K562 (cell line): ENCODE measurements around the gene ADGRF5. TPM values are rescaled to one million over a fixed set of nuclear protein-coding genes. Genes with fewer than 3 reads are reported as not detected.

Experiments used
- ATAC-seq: fragments of 200-7000 bp; cut with Tn5 transposase; 3 replicates; pipeline ENCODE4 v1.9.1; 2020; ENCODE audit warnings: moderate library complexity
- BruUV-seq: library from RNA; stranded (reverse); fragments of 400-500 nt; replicated peaks from 2 replicates; lab custom pipeline; 2021; lab: Mats Ljungman, UMichigan
- CTCF ChIA-PET: fragments of 300-600 bp; formaldehyde crosslinking; extraction: SDS; loops from one replicate; lab custom pipeline; 2021; ENCODE audit warnings: low intra/inter-chr PET ratio; lab: Yijun Ruan, JAX
- POLR2A ChIA-PET: fragments of 300-600, 350-650 bp; sonication (Branson Sonifier 250); formaldehyde crosslinking; extraction: SDS; loops from one replicate; lab custom pipeline; 2021; ENCODE audit warnings: antibody characterized with exemption, inconsistent platforms; lab: Yijun Ruan, JAX
- DNase-seq, 4 experiments: peaks; one replicate each; pipeline versions ENCODE4 v3.0.0 to v3.0.0-alpha.2; 2011 to 2018; ENCODE audit warnings: low spot score in 3 of 4, mixed read lengths in 3 of 4; ENCODE audit errors: extremely low read depth in 1 of 4
- FAIRE-seq: peaks from 2 replicates; lab custom pipeline; 2011; peaks lifted over from hg19 to GRCh38; lab: Jason Lieb, UNC
- H2AFZ ChIP-seq: 2 replicates; pipeline ENCODE4 v1.6.0; 2011; ENCODE audit warnings: low read depth, low read length, control low read depth, inconsistent platforms
- H3K27ac ChIP-seq: fragments of 200-600 bp; 3 replicates; pipeline ENCODE4 v1.8.0; 2011; ENCODE audit warnings: low read depth, mild to moderate bottlenecking, control low read depth, inconsistent platforms, low read length, moderate library complexity, mixed read lengths; ENCODE audit errors: extremely low read depth
- H3K27me3 ChIP-seq, 2 experiments: fragments of 300-600 bp in 1 of 2; 2 replicates in 1 of 2; 3 replicates in 1 of 2; pipeline versions ENCODE4 v1.6.0 to v1.8.0; 2011; ENCODE audit warnings: inconsistent platforms in 2 of 2, low read length in 2 of 2, mild to moderate bottlenecking in 1 of 2, mixed read lengths in 1 of 2, moderate library complexity in 1 of 2; ENCODE audit not compliant: control insufficient read depth in 2 of 2, insufficient read depth in 2 of 2
- H3K36me3 ChIP-seq: fragments of 300-600 bp; 3 replicates; pipeline ENCODE4 v1.8.0; 2011; ENCODE audit warnings: mild to moderate bottlenecking, low read length, inconsistent platforms; ENCODE audit not compliant: control insufficient read depth, insufficient read depth
- H3K4me1 ChIP-seq, 2 experiments: fragments of 200-600 bp in 1 of 2; replicated peaks in 1 of 2; 2 replicates in 1 of 2; 3 replicates in 1 of 2; pipeline versions ENCODE4 v1.5.1 to v1.8.0; 2011; ENCODE audit warnings: inconsistent platforms in 2 of 2, low read length in 2 of 2, mild to moderate bottlenecking in 1 of 2, mixed read lengths in 1 of 2, moderate library complexity in 1 of 2; ENCODE audit not compliant: control insufficient read depth in 2 of 2, insufficient read depth in 2 of 2
- H3K4me2 ChIP-seq: 2 replicates; pipeline ENCODE4 v1.6.1; 2011; ENCODE audit warnings: low read length, control low read depth, inconsistent platforms, mixed read lengths; ENCODE audit not compliant: insufficient read depth
- H3K4me3 ChIP-seq: fragments of 200-600 bp; sonication (generic), shearing (Covaris generic); 2 replicates; pipeline ENCODE4 v1.5.1; 2016; ENCODE audit warnings: control low read depth, inconsistent platforms
- H3K79me2 ChIP-seq: fragments of 200-600 bp; 3 replicates; pipeline ENCODE4 v1.8.0; 2011; ENCODE audit warnings: low read length, inconsistent platforms; ENCODE audit not compliant: control insufficient read depth, insufficient read depth
- H3K9ac ChIP-seq, 2 experiments: 2 replicates each; pipeline versions ENCODE4 v1.6.0 to v1.6.1; 2011; ENCODE audit warnings: low read depth in 2 of 2, low read length in 2 of 2, control low read depth in 1 of 2, inconsistent platforms in 1 of 2, mild to moderate bottlenecking in 1 of 2, mixed read lengths in 1 of 2; ENCODE audit not compliant: insufficient read depth in 1 of 2
- H3K9me1 ChIP-seq: one replicate; pipeline ENCODE4 v1.6.0; 2011; ENCODE audit warnings: inconsistent platforms, mild to moderate bottlenecking, low read length, moderate library complexity; ENCODE audit not compliant: control insufficient read depth, insufficient read depth
- H3K9me3 ChIP-seq: replicated peaks from 2 replicates; pipeline ENCODE4 v1.5.1; 2011; ENCODE audit warnings: low read depth, low read length, inconsistent platforms; ENCODE audit not compliant: control insufficient read depth, insufficient read depth
- H4K20me1 ChIP-seq: replicated peaks from 2 replicates; pipeline ENCODE4 v1.6.1; 2011; ENCODE audit warnings: low read length, inconsistent platforms, mixed read lengths; ENCODE audit not compliant: control insufficient read depth, insufficient read depth
- EP300 ChIP-seq: IDR thresholded peaks from 2 replicates; pipeline ENCODE4 v1.6.1; 2012; ENCODE audit warnings: low read length, improper control_type of control experiment
- KAT8 ChIP-seq: fragments of 450-650 bp; IDR thresholded peaks from 2 replicates; pipeline ENCODE4 v1.6.1; 2016; ENCODE audit warnings: low read depth, mild to moderate bottlenecking
- LARP7 ChIP-seq: fragments of 450-650 bp; IDR thresholded peaks from 2 replicates; pipeline ENCODE4 v1.6.1; 2016
- MEIS2 ChIP-seq: fragments of 450-650 bp; IDR thresholded peaks from 2 replicates; pipeline ENCODE4 v1.6.1; 2014; ENCODE audit warnings: mild to moderate bottlenecking; ENCODE audit not compliant: partially characterized antibody
- PHTF2 ChIP-seq: fragments of 250-450 bp; sonication (Bioruptor Pico); IDR thresholded peaks from 2 replicates; pipeline ENCODE4 v1.5.0; 2021; ENCODE audit warnings: mild to moderate bottlenecking
- RAD21 ChIP-seq, 2 experiments: fragments of 250-450 bp in 1 of 2; fragments of 450-650 bp in 1 of 2; sonication (Bioruptor Pico) in 1 of 2; formaldehyde crosslinking in 1 of 2; IDR thresholded peaks in 1 of 2; conservative IDR thresholded peaks in 1 of 2; 2 replicates each; pipeline versions ENCODE4 v1.4.0 to v1.8.0; 2020 to 2022; ENCODE audit warnings: mild to moderate bottlenecking in 2 of 2, moderate library complexity in 1 of 2
- RCOR1 ChIP-seq, 2 experiments: IDR thresholded peaks; 2 replicates each; pipeline ENCODE4 v1.6.1; 2012; ENCODE audit warnings: low read depth in 2 of 2, low read length in 2 of 2, borderline replicate concordance in 1 of 2, improper control_type of control experiment in 1 of 2
- SAFB ChIP-seq: fragments of 200-400 bp; formaldehyde crosslinking; IDR thresholded peaks from 2 replicates; pipeline ENCODE4 v1.6.1; 2017; ENCODE audit warnings: low read depth, low read length, borderline replicate concordance
- SLC30A9 ChIP-seq: fragments of 250-450 bp; sonication (Bioruptor Pico); IDR thresholded peaks from 2 replicates; pipeline ENCODE4 v1.8.0; 2022; ENCODE audit warnings: mild to moderate bottlenecking, moderate library complexity
- SMARCE1 ChIP-seq: fragments of 450-650 bp; IDR thresholded peaks from 2 replicates; pipeline ENCODE4 v1.7.1; 2016; ENCODE audit warnings: mild to moderate bottlenecking
- TFAM ChIP-seq: fragments of 250-450 bp; sonication (Bioruptor Pico); conservative IDR thresholded peaks from 2 replicates; pipeline ENCODE4 v1.5.0; 2021; ENCODE audit warnings: mild to moderate bottlenecking, moderate library complexity
- ZBTB1 ChIP-seq: sonication (generic); formaldehyde crosslinking; IDR thresholded peaks from 2 replicates; pipeline ENCODE4 v1.8.1; 2023; ENCODE audit warnings: missing genetic modification reagents, low read depth, mild to moderate bottlenecking, borderline replicate concordance
- ZNF253 ChIP-seq: fragments of 250-450 bp; sonication (Bioruptor Pico); conservative IDR thresholded peaks from 2 replicates; pipeline ENCODE4 v1.6.1; 2021; ENCODE audit warnings: mild to moderate bottlenecking
- ZNF282 ChIP-seq: sonication (generic); formaldehyde crosslinking; IDR thresholded peaks from 2 replicates; pipeline ENCODE4 v1.8.1; 2023; ENCODE audit warnings: missing genetic modification reagents
- WGBS: fragments of 100-300 bp; shearing (Covaris generic); methylation state at CpG from one replicate; pipeline ENCODE4 v1.1.6; 2016; ENCODE audit warnings: low coverage, mixed read lengths; ENCODE audit not compliant: insufficient coverage; ENCODE audit errors: missing lambda C conversion rate; 5-methylcytosine and 5-hydroxymethylcytosine counted together
- in situ Hi-C: fragments of 300-500 bp; cut with MboI; formaldehyde crosslinking; loops from 4 replicates; pipeline ENCODE4 v1.15.0; 2018; ENCODE audit warnings: inconsistent platforms, mixed read lengths
- intact Hi-C: fragments of 100-400 bp; cut with micrococcal nuclease; formaldehyde crosslinking; loops from 2 replicates; pipeline ENCODE4 v1.14.2; 2022
- polyA plus RNA-seq, 8 experiments: library from polyadenylated mRNA; depleted of rRNA in 4 of 8; stranded (reverse) in 5 of 8; unstranded in 3 of 8; fragments of >200 nt; fragmentation: Nextera tagmentation in 2 of 8; fragmentation: Illumina TruSeq in 1 of 8; extraction: Ambion mirVana in 2 of 8; extraction: Trizol in 1 of 8; gene quantifications; 2 replicates each; pipeline versions ENCODE4 v1.2.1 to v1.2.3, GENCODE V29; 2011 to 2014; ENCODE audit warnings: inconsistent platforms in 1 of 8, missing spikeins in 1 of 8
- total RNA-seq, 7 experiments: library from RNA; depleted of rRNA in 6 of 7; stranded (reverse); fragments of >200 nt in 6 of 7; fragmentation: Illumina TruSeq in 2 of 7; extraction: Trizol in 2 of 7; gene quantifications; 2 replicates each; pipeline versions ENCODE4 v1.2.1 to v1.2.3, GENCODE V29; 2011 to 2021; ENCODE audit warnings: low replicate concordance in 1 of 7
- TF ChIP-seq, protein P1 (sequence below): IDR thresholded peaks from 2 replicates; pipeline ENCODE4 v1.6.1; 2016; ENCODE audit warnings: missing genetic modification characterization, missing compliant biosample characterization
- TF ChIP-seq, protein P2 (sequence below): fragments of 450-650 bp; formaldehyde crosslinking; IDR thresholded peaks from 2 replicates; pipeline ENCODE4 v1.4.0; 2022; ENCODE audit warnings: mild to moderate bottlenecking, moderate library complexity

Gene ADGRF5
- total and polyA plus RNA-seq, 9 of the 15 experiments (the other 6 are each of a cell fraction or from before 2014, with no cell fraction given) = 0.07 TPM; not detected in 8

DNA sequence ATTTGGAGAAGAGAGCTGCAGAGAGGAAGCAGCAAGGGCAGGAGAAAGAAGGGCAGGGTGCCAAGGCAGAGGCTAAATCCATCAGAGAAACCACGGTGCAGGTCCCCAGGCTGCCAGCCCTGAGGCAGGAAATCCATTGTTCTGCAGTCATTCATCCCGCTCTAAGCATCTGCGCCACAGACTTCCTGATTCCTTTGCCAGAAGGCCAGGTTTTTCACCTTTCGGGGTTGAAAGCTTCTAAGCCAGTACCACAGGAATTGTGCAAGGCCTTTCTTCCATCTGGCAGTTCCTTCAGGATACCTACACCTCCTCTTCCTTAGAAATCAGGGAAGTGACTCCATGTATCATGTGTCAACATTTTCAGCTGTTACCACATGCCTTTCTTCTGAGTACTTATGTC lies 45.6 kb downstream of the ADGRF5 start:
- Histone ChIP-seq H3K36me3 (no peaks in the 10 kb centered on the region), H4K20me1 (no peaks in the 10 kb centered on the region), H3K9me3 (no peaks in the 10 kb centered on the region), H3K9ac (no peak overlapping the region), H3K4me3 (no peak overlapping the region), H3K79me2 (no peaks in the 10 kb centered on the region), H3K27ac (no peak overlapping the region), H2AFZ (no peak overlapping the region), H3K4me2 (no peak overlapping the region), H3K27me3 (no peaks in the 10 kb centered on the region), H3K4me1 (no peaks in the 10 kb centered on the region), H3K9me1 (no peaks in the 10 kb centered on the region)
- DNase-seq (no peak), ATAC-seq (no peak), FAIRE-seq (no peak)
- 2% methylated on average over 4 of the region's 4 CpGs for WGBS
- TF ChIP-seq, protein P1, sequence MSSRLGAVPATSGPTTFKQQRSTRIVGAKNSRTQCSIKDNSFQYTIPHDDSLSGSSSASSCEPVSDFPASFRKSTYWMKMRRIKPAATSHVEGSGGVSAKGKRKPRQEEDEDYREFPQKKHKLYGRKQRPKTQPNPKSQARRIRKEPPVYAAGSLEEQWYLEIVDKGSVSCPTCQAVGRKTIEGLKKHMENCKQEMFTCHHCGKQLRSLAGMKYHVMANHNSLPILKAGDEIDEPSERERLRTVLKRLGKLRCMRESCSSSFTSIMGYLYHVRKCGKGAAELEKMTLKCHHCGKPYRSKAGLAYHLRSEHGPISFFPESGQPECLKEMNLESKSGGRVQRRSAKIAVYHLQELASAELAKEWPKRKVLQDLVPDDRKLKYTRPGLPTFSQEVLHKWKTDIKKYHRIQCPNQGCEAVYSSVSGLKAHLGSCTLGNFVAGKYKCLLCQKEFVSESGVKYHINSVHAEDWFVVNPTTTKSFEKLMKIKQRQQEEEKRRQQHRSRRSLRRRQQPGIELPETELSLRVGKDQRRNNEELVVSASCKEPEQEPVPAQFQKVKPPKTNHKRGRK (tag) = no peak
- no peak for TF ChIP-seq ZNF253 (CRISPR knock-in tag)
- no peak for TF ChIP-seq TFAM (CRISPR knock-in tag)
- no peak for TF ChIP-seq KAT8
- TF ChIP-seq RAD21 (CRISPR knock-in tag; conservative IDR thresholded peaks at IDR 0.05 in 1 of 2, IDR thresholded peaks at IDR 0.05 in 1 of 2) = no peak
- no peak for TF ChIP-seq ZBTB1 (CRISPR knock-in tag)
- no peak for TF ChIP-seq PHTF2 (CRISPR knock-in tag)
- no peak for TF ChIP-seq LARP7
- no peak for TF ChIP-seq SAFB
- TF ChIP-seq MEIS2 = no peak
- no peak for TF ChIP-seq SMARCE1
- TF ChIP-seq, protein P2, sequence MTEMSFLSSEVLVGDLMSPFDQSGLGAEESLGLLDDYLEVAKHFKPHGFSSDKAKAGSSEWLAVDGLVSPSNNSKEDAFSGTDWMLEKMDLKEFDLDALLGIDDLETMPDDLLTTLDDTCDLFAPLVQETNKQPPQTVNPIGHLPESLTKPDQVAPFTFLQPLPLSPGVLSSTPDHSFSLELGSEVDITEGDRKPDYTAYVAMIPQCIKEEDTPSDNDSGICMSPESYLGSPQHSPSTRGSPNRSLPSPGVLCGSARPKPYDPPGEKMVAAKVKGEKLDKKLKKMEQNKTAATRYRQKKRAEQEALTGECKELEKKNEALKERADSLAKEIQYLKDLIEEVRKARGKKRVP (CRISPR knock-in tag) = no peak
- no peak for TF ChIP-seq RCOR1 (IDR thresholded peaks at IDR 0.05; ENCODE audit: borderline replicate concordance in 1 of 2, low read depth in 2 of 2, low read length in 2 of 2)
- no peak for TF ChIP-seq ZNF282 (CRISPR knock-in tag)
- TF ChIP-seq EP300 = no peak
- no peak for TF ChIP-seq SLC30A9 (CRISPR knock-in tag)
- CTCF ChIA-PET = no interaction called here
- POLR2A ChIA-PET = no interaction called here
- BruUV-seq = no TSS peak
- in situ Hi-C loops = no loop called here
- intact Hi-C loops = no loop called here
